HepG2 (cell line): ENCODE measurements around the gene STAMBPL1. TPM values are rescaled to one million over a fixed set of nuclear protein-coding genes. Genes with fewer than 3 reads are reported as not detected.

Experiments
- BRF2 ChIP-seq: sonication (generic); formaldehyde crosslinking; IDR thresholded peaks from 2 replicates; pipeline ENCODE4 v1.8.1; 2022; ENCODE audit warnings: mild to moderate bottlenecking, missing genetic modification reagents
- CC2D1A ChIP-seq: sonication (generic); formaldehyde crosslinking; IDR thresholded peaks from 2 replicates; pipeline ENCODE4 v1.8.1; 2023; ENCODE audit warnings: mild to moderate bottlenecking, missing genetic modification reagents
- DBP ChIP-seq: sonication (generic); formaldehyde crosslinking; IDR thresholded peaks from 2 replicates; pipeline ENCODE4 v1.4.0; 2020; ENCODE audit warnings: missing genetic modification reagents; ENCODE audit errors: not compliant biosample characterization
- KLF15 ChIP-seq: sonication (generic); formaldehyde crosslinking; IDR thresholded peaks from 2 replicates; pipeline ENCODE4 v1.8.1; 2023; ENCODE audit warnings: borderline replicate concordance, mild to moderate bottlenecking, inconsistent platforms, missing genetic modification reagents, mixed read lengths
- MYPOP ChIP-seq: sonication (generic); formaldehyde crosslinking; IDR thresholded peaks from 2 replicates; pipeline ENCODE4 v1.8.1; 2023; ENCODE audit warnings: mild to moderate bottlenecking, moderate library complexity, missing genetic modification reagents
- NFRKB ChIP-seq: fragments of 450-650 bp; IDR thresholded peaks from 2 replicates; pipeline ENCODE4 v1.6.1; 2017
- PAWR ChIP-seq: sonication (generic); formaldehyde crosslinking; IDR thresholded peaks from 2 replicates; pipeline ENCODE4 v1.4.0; 2020; ENCODE audit warnings: missing genetic modification reagents, mild to moderate bottlenecking, borderline replicate concordance
- REL ChIP-seq: sonication (generic); formaldehyde crosslinking; conservative IDR thresholded peaks from 2 replicates; pipeline ENCODE4 v1.8.0; 2022; ENCODE audit warnings: mild to moderate bottlenecking, missing genetic modification reagents, moderate library complexity
- SP2 ChIP-seq: sonication (generic); formaldehyde crosslinking; IDR thresholded peaks from 2 replicates; pipeline ENCODE4 v1.5.1; 2020; ENCODE audit warnings: mild to moderate bottlenecking, missing genetic modification reagents
- TCF12 ChIP-seq, 2 experiments: fragments of 450-650 bp in 1 of 2; sonication (generic) in 1 of 2; formaldehyde crosslinking in 1 of 2; IDR thresholded peaks; 2 replicates each; pipeline versions ENCODE4 v1.6.1 to v1.8.0; 2017 to 2022; ENCODE audit warnings: antibody characterized with exemption in 1 of 2, mild to moderate bottlenecking in 1 of 2, missing genetic modification reagents in 1 of 2, moderate library complexity in 1 of 2
- ZBTB20 ChIP-seq: sonication (generic); formaldehyde crosslinking; IDR thresholded peaks from 2 replicates; pipeline ENCODE4 v1.8.1; 2023; ENCODE audit warnings: missing genetic modification reagents, low read depth, mild to moderate bottlenecking, borderline replicate concordance
- ZBTB25 ChIP-seq: IDR thresholded peaks from 2 replicates; pipeline ENCODE4 v1.6.1; 2018; ENCODE audit warnings: missing genetic modification reagents
- ZNF230 ChIP-seq: sonication (generic); formaldehyde crosslinking; IDR thresholded peaks from 2 replicates; pipeline ENCODE4 v1.4.0; 2020; ENCODE audit warnings: mild to moderate bottlenecking, missing genetic modification reagents
- ZNF232 ChIP-seq: sonication (generic); formaldehyde crosslinking; IDR thresholded peaks from 2 replicates; pipeline ENCODE4 v1.4.0; 2020; ENCODE audit warnings: missing genetic modification reagents, borderline replicate concordance
- ZNF280D ChIP-seq: sonication (generic); formaldehyde crosslinking; IDR thresholded peaks from 2 replicates; pipeline ENCODE4 v1.5.1; 2020; ENCODE audit warnings: mild to moderate bottlenecking, missing genetic modification reagents
- ZNF33B ChIP-seq: sonication (generic); formaldehyde crosslinking; IDR thresholded peaks from 2 replicates; pipeline ENCODE4 v1.5.1; 2020; ENCODE audit warnings: mild to moderate bottlenecking, missing genetic modification reagents
- ZNF513 ChIP-seq: sonication (generic); formaldehyde crosslinking; conservative IDR thresholded peaks from 2 replicates; pipeline ENCODE4 v1.5.0; 2020; ENCODE audit warnings: missing genetic modification reagents
- ZNF598 ChIP-seq: sonication (generic); formaldehyde crosslinking; IDR thresholded peaks from 2 replicates; pipeline ENCODE4 v1.5.1; 2020; ENCODE audit warnings: mild to moderate bottlenecking, missing genetic modification reagents, borderline replicate concordance
- ZNF841 ChIP-seq: sonication (generic); formaldehyde crosslinking; IDR thresholded peaks from 2 replicates; pipeline ENCODE4 v1.8.1; 2023; ENCODE audit warnings: missing genetic modification reagents, borderline replicate concordance
- polyA plus RNA-seq, 8 experiments: library from polyadenylated mRNA; depleted of rRNA in 3 of 8; stranded (reverse) in 7 of 8; unstranded in 1 of 8; fragments of >200 nt; fragmentation: Illumina TruSeq in 4 of 8; extraction: Trizol in 4 of 8; gene quantifications; 2 replicates each; pipeline versions ENCODE4 v1.2.1 to v1.2.3, GENCODE V29; 2011 to 2016; ENCODE audit warnings: low read depth in 4 of 8, missing spikeins in 1 of 8, mixed read lengths in 1 of 8; ENCODE audit not compliant: insufficient read depth in 1 of 8
- total RNA-seq, 5 experiments: library from RNA; depleted of rRNA; stranded (reverse); fragments of >200 nt; fragmentation: Illumina TruSeq; extraction: Trizol; gene quantifications; 2 replicates each; pipeline ENCODE4 v1.2.3, GENCODE V29; 2016; ENCODE audit warnings: low read depth in 1 of 5

Gene STAMBPL1
- total and polyA plus RNA-seq, 2 of the 13 experiments (the other 11 are each of a cell fraction or from before 2014, with no cell fraction given), result 1.4 to 1.5 TPM

GRCh38 chr10:88934900-88935672 lies 55.0 kb downstream of the STAMBPL1 start (continued):
- TF ChIP-seq TCF12 (IDR thresholded peaks at IDR 0.05) (no peak), TCF12 (CRISPR knock-in tag; IDR thresholded peaks at IDR 0.05) (no peak), ZNF598 (no peak), SP2 (CRISPR knock-in tag) (no peak), REL (CRISPR knock-in tag) (no peak), ZNF230 (CRISPR knock-in tag) (no peak), ZNF232 (CRISPR knock-in tag) (no peak), NFRKB (no peak), ZNF280D (0 out of 2 replicates have a peak, but pooled peaks have one; percentile 23), ZNF33B (no peak), ZNF841 (CRISPR knock-in tag) (no peak), KLF15 (CRISPR knock-in tag) (no peak), ZBTB20 (CRISPR knock-in tag) (no peak), ZBTB25 (CRISPR knock-in tag) (no peak), MYPOP (CRISPR knock-in tag) (no peak), CC2D1A (CRISPR knock-in tag) (no peak), BRF2 (CRISPR knock-in tag) (no peak), DBP (CRISPR knock-in tag) (no peak), PAWR (no peak), ZNF513 (CRISPR knock-in tag) (no peak)
